SK-N-SH treated with all-trans-retinoic acid at 6 μM for 48 hours (cell line): ENCODE measurements around the gene PLA2G15.

Source experiments
- ATAC-seq: fragments of 200-7000 bp; cut with Tn5 transposase; 3 replicates; pipeline ENCODE4 v1.9.1; 2020; ENCODE audit warnings: mild to moderate bottlenecking, moderate library complexity
- ARNTL ChIP-seq: fragments of 450-650 bp; formaldehyde crosslinking; IDR thresholded peaks from 2 replicates; pipeline ENCODE4 v1.5.0; 2020; ENCODE audit warnings: low read depth, mild to moderate bottlenecking, moderate library complexity, borderline replicate concordance
- BACH2 ChIP-seq: fragments of 250-450 bp; sonication (Bioruptor Pico); IDR thresholded peaks from 2 replicates; pipeline ENCODE4 v1.9.0; 2021; ENCODE audit warnings: mild to moderate bottlenecking, borderline replicate concordance
- CSDC2 ChIP-seq: fragments of 250-450 bp; sonication (Bioruptor Pico); IDR thresholded peaks from 2 replicates; pipeline ENCODE4 v1.5.0; 2020; ENCODE audit warnings: mild to moderate bottlenecking, moderate library complexity
- ESRRG ChIP-seq: fragments of 250-450 bp; sonication (Bioruptor Pico); IDR thresholded peaks from 2 replicates; pipeline ENCODE4 v1.6.1; 2021; ENCODE audit warnings: mild to moderate bottlenecking
- GLIS3 ChIP-seq: fragments of 250-450 bp; sonication (Bioruptor Pico); IDR thresholded peaks from 2 replicates; pipeline ENCODE4 v1.5.0; 2020; ENCODE audit warnings: mild to moderate bottlenecking, moderate library complexity
- ISL1 ChIP-seq: fragments of 250-450 bp; sonication (Bioruptor Pico); IDR thresholded peaks from 2 replicates; pipeline ENCODE4 v2.1.2; 2022; ENCODE audit warnings: mild to moderate bottlenecking, moderate library complexity
- OSR1 ChIP-seq: fragments of 250-450 bp; sonication (Bioruptor Pico); IDR thresholded peaks from 2 replicates; pipeline ENCODE4 v1.8.0; 2022; ENCODE audit warnings: moderate library complexity, mild to moderate bottlenecking, inconsistent platforms
- RARB ChIP-seq: fragments of 250-450 bp; sonication (Bioruptor Pico); IDR thresholded peaks from 2 replicates; pipeline ENCODE4 v1.8.0; 2021; ENCODE audit warnings: mild to moderate bottlenecking, moderate library complexity
- SNAI2 ChIP-seq: fragments of 250-450 bp; sonication (Bioruptor Pico); IDR thresholded peaks from 2 replicates; pipeline ENCODE4 v1.5.0; 2020; ENCODE audit warnings: mild to moderate bottlenecking, moderate library complexity
- TCF4 ChIP-seq: fragments of 250-450 bp; sonication (Bioruptor Pico); IDR thresholded peaks from 2 replicates; pipeline ENCODE4 v1.8.0; 2021; ENCODE audit warnings: mild to moderate bottlenecking, moderate library complexity, borderline replicate concordance
- TOX ChIP-seq: fragments of 250-450 bp; sonication (Bioruptor Pico); IDR thresholded peaks from 2 replicates; pipeline ENCODE4 v1.8.0; 2021; ENCODE audit warnings: mild to moderate bottlenecking, moderate library complexity, borderline replicate concordance
- ZC3H10 ChIP-seq: fragments of 250-450 bp; sonication (Bioruptor Pico); IDR thresholded peaks from 2 replicates; pipeline ENCODE4 v1.5.1; 2021; ENCODE audit warnings: mild to moderate bottlenecking, moderate library complexity
- ZFP3 ChIP-seq: fragments of 250-450 bp; sonication (Bioruptor Pico); IDR thresholded peaks from 2 replicates; pipeline ENCODE4 v1.5.0; 2020; ENCODE audit warnings: mild to moderate bottlenecking, moderate library complexity
- ZNF70 ChIP-seq: fragments of 450-650 bp; formaldehyde crosslinking; IDR thresholded peaks from 2 replicates; pipeline ENCODE4 v1.5.0; 2020; ENCODE audit warnings: mild to moderate bottlenecking, moderate library complexity
- ZNF8 ChIP-seq: fragments of 450-650 bp; formaldehyde crosslinking; IDR thresholded peaks from 2 replicates; pipeline ENCODE4 v1.5.0; 2020; ENCODE audit warnings: mild to moderate bottlenecking, moderate library complexity
- TF ChIP-seq, protein P1 (sequence below): fragments of 250-450 bp; sonication (Bioruptor Pico); IDR thresholded peaks from 2 replicates; pipeline ENCODE4 v1.8.0; 2020; ENCODE audit warnings: mild to moderate bottlenecking, moderate library complexity, borderline replicate concordance
- TF ChIP-seq, protein P2 (sequence below): fragments of 250-450 bp; sonication (Bioruptor Pico); IDR thresholded peaks from 2 replicates; pipeline ENCODE4 v1.8.0; 2021; ENCODE audit warnings: low read depth, mild to moderate bottlenecking, moderate library complexity, borderline replicate concordance
- TF ChIP-seq, protein P3 (sequence below): fragments of 250-450 bp; sonication (Bioruptor Pico); IDR thresholded peaks from 2 replicates; pipeline ENCODE4 v1.5.1; 2020; ENCODE audit warnings: low read depth, mild to moderate bottlenecking, moderate library complexity
- TF ChIP-seq, protein P4 (sequence below): fragments of 250-450 bp; sonication (Bioruptor Pico); IDR thresholded peaks from 2 replicates; pipeline ENCODE4 v1.5.0; 2020; ENCODE audit warnings: mild to moderate bottlenecking, moderate library complexity
- TF ChIP-seq, protein P5 (sequence below): fragments of 250-450 bp; sonication (Bioruptor Pico); IDR thresholded peaks from 2 replicates; pipeline ENCODE4 v1.5.1; 2021; ENCODE audit warnings: mild to moderate bottlenecking, moderate library complexity

PLA2G15 gene

DNA sequence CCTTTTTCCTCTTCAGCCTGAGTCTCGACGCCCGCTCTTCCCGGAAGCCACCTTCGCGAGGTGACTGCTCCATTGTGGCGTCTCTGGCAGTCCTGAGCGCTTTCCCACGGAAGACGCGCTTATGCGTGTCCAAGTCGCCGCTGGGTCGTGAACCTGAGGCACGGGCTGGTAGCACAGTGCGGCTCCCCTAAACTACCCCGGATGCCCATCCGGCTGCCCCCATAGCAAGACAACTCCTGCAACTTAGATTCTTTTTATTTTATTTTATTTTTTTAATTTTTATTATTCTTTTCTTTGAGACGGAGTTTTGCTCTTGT lies 7.2 kb upstream of the PLA2G15 start:
- no peak for ATAC-seq
- no peak for TF ChIP-seq ZC3H10
- TF ChIP-seq GLIS3 (CRISPR knock-in tag), result no peak
- TF ChIP-seq ESRRG (CRISPR knock-in tag), result no peak
- no peak for TF ChIP-seq ZNF8 (CRISPR knock-in tag)
- no peak for TF ChIP-seq CSDC2 (CRISPR knock-in tag)
- no peak for TF ChIP-seq ZFP3 (CRISPR knock-in tag)
- TF ChIP-seq, protein P1, sequence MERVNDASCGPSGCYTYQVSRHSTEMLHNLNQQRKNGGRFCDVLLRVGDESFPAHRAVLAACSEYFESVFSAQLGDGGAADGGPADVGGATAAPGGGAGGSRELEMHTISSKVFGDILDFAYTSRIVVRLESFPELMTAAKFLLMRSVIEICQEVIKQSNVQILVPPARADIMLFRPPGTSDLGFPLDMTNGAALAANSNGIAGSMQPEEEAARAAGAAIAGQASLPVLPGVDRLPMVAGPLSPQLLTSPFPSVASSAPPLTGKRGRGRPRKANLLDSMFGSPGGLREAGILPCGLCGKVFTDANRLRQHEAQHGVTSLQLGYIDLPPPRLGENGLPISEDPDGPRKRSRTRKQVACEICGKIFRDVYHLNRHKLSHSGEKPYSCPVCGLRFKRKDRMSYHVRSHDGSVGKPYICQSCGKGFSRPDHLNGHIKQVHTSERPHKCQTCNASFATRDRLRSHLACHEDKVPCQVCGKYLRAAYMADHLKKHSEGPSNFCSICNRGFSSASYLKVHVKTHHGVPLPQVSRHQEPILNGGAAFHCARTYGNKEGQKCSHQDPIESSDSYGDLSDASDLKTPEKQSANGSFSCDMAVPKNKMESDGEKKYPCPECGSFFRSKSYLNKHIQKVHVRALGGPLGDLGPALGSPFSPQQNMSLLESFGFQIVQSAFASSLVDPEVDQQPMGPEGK (CRISPR knock-in tag), result no peak
- no peak for TF ChIP-seq RARB (CRISPR knock-in tag)
- TF ChIP-seq, protein P2, sequence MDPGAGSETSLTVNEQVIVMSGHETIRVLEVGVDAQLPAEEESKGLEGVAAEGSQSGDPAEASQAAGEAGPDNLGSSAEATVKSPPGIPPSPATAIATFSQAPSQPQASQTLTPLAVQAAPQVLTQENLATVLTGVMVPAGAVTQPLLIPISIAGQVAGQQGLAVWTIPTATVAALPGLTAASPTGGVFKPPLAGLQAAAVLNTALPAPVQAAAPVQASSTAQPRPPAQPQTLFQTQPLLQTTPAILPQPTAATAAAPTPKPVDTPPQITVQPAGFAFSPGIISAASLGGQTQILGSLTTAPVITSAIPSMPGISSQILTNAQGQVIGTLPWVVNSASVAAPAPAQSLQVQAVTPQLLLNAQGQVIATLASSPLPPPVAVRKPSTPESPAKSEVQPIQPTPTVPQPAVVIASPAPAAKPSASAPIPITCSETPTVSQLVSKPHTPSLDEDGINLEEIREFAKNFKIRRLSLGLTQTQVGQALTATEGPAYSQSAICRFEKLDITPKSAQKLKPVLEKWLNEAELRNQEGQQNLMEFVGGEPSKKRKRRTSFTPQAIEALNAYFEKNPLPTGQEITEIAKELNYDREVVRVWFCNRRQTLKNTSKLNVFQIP (CRISPR knock-in tag), result no peak
- TF ChIP-seq TCF4 (CRISPR knock-in tag), result no peak
- TF ChIP-seq ZNF70 (CRISPR knock-in tag), result no peak
- TF ChIP-seq TOX, result no peak
- TF ChIP-seq OSR1 (CRISPR knock-in tag), result no peak
- TF ChIP-seq, protein P3, sequence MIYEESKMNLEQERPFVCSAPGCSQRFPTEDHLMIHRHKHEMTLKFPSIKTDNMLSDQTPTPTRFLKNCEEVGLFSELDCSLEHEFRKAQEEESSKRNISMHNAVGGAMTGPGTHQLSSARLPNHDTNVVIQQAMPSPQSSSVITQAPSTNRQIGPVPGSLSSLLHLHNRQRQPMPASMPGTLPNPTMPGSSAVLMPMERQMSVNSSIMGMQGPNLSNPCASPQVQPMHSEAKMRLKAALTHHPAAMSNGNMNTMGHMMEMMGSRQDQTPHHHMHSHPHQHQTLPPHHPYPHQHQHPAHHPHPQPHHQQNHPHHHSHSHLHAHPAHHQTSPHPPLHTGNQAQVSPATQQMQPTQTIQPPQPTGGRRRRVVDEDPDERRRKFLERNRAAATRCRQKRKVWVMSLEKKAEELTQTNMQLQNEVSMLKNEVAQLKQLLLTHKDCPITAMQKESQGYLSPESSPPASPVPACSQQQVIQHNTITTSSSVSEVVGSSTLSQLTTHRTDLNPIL, result no peak
- TF ChIP-seq, protein P4, sequence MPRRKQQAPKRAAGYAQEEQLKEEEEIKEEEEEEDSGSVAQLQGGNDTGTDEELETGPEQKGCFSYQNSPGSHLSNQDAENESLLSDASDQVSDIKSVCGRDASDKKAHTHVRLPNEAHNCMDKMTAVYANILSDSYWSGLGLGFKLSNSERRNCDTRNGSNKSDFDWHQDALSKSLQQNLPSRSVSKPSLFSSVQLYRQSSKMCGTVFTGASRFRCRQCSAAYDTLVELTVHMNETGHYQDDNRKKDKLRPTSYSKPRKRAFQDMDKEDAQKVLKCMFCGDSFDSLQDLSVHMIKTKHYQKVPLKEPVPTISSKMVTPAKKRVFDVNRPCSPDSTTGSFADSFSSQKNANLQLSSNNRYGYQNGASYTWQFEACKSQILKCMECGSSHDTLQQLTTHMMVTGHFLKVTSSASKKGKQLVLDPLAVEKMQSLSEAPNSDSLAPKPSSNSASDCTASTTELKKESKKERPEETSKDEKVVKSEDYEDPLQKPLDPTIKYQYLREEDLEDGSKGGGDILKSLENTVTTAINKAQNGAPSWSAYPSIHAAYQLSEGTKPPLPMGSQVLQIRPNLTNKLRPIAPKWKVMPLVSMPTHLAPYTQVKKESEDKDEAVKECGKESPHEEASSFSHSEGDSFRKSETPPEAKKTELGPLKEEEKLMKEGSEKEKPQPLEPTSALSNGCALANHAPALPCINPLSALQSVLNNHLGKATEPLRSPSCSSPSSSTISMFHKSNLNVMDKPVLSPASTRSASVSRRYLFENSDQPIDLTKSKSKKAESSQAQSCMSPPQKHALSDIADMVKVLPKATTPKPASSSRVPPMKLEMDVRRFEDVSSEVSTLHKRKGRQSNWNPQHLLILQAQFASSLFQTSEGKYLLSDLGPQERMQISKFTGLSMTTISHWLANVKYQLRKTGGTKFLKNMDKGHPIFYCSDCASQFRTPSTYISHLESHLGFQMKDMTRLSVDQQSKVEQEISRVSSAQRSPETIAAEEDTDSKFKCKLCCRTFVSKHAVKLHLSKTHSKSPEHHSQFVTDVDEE (CRISPR knock-in tag), result no peak
- no peak for TF ChIP-seq SNAI2 (CRISPR knock-in tag)
- TF ChIP-seq, protein P5, sequence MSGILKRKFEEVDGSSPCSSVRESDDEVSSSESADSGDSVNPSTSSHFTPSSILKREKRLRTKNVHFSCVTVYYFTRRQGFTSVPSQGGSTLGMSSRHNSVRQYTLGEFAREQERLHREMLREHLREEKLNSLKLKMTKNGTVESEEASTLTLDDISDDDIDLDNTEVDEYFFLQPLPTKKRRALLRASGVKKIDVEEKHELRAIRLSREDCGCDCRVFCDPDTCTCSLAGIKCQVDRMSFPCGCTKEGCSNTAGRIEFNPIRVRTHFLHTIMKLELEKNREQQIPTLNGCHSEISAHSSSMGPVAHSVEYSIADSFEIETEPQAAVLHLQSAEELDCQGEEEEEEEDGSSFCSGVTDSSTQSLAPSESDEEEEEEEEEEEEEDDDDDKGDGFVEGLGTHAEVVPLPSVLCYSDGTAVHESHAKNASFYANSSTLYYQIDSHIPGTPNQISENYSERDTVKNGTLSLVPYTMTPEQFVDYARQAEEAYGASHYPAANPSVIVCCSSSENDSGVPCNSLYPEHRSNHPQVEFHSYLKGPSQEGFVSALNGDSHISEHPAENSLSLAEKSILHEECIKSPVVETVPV (CRISPR knock-in tag), result no peak

DNA sequence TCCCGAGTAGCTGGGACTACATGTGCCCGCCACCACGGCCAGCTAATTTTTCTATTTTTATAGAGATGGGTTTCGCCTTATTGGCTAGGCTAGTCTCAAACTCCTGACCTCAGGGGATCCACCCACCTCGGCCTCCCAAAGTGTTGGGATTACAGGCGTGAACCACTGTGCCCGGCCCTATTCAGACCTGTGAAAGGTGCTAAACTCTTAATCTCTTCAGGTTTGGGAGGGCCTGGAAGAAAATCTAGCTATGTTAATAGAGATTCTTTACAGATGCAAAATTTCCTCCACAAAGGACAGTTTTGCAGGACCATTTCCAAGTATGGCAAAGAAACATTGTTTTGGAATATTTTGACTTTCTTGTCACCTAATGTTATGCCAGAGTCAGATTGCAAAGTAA lies 3.1 kb upstream of the PLA2G15 start:
- ATAC-seq, result no peak
- TF ChIP-seq RARB (CRISPR knock-in tag) (no peak), TOX (no peak), GLIS3 (CRISPR knock-in tag) (no peak), BACH2 (no peak), SNAI2 (CRISPR knock-in tag) (no peak), CSDC2 (CRISPR knock-in tag) (no peak), ISL1 (CRISPR knock-in tag) (no peak), OSR1 (CRISPR knock-in tag) (no peak), ARNTL (CRISPR knock-in tag) (no peak), ZFP3 (CRISPR knock-in tag) (no peak)
- TF ChIP-seq, protein P1 (CRISPR knock-in tag), result no peak
